SK-N-SH (cell line): Measurements from ENCODE around the gene UFSP1.

ENCODE experiments used
- CTCF ChIP-seq: fragments of 200-600 bp; sonication (generic); IDR thresholded peaks from 2 replicates; pipeline ENCODE4 v1.6.1; 2017; ENCODE audit warnings: antibody characterized with exemption, mild to moderate bottlenecking, moderate library complexity
- EP300 ChIP-seq, 2 experiments: IDR thresholded peaks; 2 replicates each; pipeline versions ENCODE4 v1.4.0 to v1.6.1; 2012; ENCODE audit warnings: borderline replicate concordance in 1 of 2, low read depth in 1 of 2, low read length in 1 of 2
- JUND ChIP-seq: IDR thresholded peaks from 2 replicates; pipeline ENCODE4 v1.4.0; 2012
- PBX3 ChIP-seq: IDR thresholded peaks from 2 replicates; pipeline ENCODE4; 2012
- POLR2AphosphoS5 ChIP-seq: IDR thresholded peaks from 2 replicates; pipeline ENCODE4 v1.6.1; 2012; ENCODE audit warnings: low read depth, low read length
- RFX5 ChIP-seq: IDR thresholded peaks from 2 replicates; pipeline ENCODE4 v1.6.1; 2012; ENCODE audit warnings: mild to moderate bottlenecking, improper control_type of control experiment, low read length
- TCF12 ChIP-seq: IDR thresholded peaks from 2 replicates; pipeline ENCODE4 v1.4.0; 2012
- USF1 ChIP-seq: IDR thresholded peaks from 2 replicates; pipeline ENCODE4 v1.4.0; 2012; ENCODE audit warnings: low read depth, borderline replicate concordance

- TF ChIP-seq CTCF (no peak), EP300 (IDR thresholded peaks at IDR 0.05; ENCODE audit: borderline replicate concordance in 1 of 2, low read depth in 1 of 2, low read length in 1 of 2) (no peak), POLR2AphosphoS5 (0 out of 2 replicates have a peak, but pooled peaks have one; percentile 12), TCF12 (no peak), USF1 (no peak), PBX3 (no peak), JUND (no peak), RFX5 (no peak)
Measured at GRCh38 chr7:100886142-100886935, 3.2 kb downstream of the UFSP1 start.
